Measurements from ENCODE around the gene ZNF207.
"Not testable (repeated sequence)": the region's sequence is repeated elsewhere in the genome, so short reads cannot be mapped to it uniquely, and the experiment has no call there.

The ZNF207 gene

DNA sequence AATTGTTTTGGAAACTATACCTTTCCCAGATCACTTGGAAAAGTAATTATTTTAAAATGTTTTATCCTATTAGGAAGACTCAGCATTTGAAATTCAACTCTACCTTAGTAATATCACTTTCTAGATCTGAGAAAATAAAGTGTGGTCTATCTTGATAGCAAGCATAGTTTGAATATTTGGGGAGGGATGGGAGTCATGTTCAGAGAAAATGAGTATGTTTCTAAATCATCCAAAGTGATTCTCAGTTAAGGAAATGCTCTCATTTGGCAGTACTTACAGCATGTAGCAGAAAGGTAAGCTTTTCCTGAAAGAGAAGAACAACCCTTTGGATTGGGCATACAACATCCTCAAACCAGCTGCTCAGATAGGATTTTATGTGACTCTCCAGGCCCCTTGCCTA lies 14.9 kb upstream of the ZNF207 start:
- DNase-seq (ENCODE audit: low read depth, low spot score): no peak

DNA sequence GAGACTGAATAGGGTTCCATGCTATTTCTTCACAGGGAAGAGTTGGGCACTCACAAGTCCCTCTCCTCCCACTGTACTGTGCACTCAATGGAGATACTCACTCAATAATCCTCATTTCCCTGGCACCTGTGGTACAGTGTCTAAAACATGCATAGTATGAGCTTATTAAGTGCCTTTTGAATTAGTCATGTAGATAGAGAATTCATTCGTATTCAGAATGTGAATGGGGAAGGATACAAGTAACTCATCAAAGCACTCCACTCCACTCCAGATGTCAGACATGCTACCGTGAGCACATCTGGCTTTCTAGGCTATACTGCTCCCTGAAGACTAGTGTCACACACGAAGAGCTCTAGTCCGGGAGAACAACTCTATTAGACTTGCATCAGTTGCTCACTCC lies 14.3 kb upstream of the ZNF207 start:
- no peak for DNase-seq (ENCODE audit: low read depth, low spot score)

GRCh38 chr17:32341141-32341856 lies 8.7 kb upstream of the ZNF207 start:
- DNase-seq (ENCODE audit: low read depth, low spot score): no peak

DNA sequence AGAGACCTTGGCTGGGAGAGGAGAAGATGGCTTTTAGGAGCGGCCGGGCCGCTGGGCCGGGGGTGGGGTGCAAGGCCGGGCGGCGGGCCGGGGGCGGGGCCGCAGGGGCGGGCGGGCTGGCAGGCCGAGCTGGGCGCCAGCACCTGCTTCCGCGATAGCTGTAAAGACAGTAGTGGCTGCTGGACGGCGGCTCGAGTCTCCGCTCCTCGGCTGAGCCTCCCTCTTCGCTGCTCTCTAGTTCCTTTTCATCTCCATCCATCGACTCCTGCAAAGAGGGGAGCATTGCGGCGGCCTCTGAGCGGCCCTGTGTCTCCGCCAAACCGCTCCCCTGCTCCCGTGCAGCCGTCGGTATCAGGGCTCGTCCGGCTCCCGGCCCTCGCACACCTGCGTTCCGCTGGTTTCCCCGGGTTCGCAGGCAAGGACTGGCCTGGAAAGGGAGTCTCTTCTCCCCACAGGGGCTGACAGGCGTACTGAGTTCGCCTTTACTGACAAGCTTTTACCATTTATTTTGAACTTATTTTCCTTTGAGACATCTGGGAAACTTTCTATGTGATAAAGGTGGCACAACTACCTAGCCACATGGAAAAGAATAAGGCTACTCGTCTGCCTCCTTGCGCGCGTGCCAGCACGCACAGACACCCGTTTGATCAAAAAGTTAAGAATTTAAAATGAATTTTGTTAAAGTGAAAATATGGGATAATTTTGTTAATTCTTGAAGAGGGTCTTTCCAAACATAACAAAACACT lies 7.9 kb upstream of the ZNF207 start, which contains the start of gene C17orf75:
TSS of gene C17orf75 (minus strand) at position 317 of the 746 bp plus-strand sequence. CDS start at position 283, 34 bp downstream.
- no peak for DNase-seq (ENCODE audit: low read depth, low spot score)

- no peak for DNase-seq (ENCODE audit: low read depth, low spot score)
Measured at GRCh38 chr17:32342603-32343325, 7.2 kb upstream of the ZNF207 start.

- DNase-seq (ENCODE audit: low read depth, low spot score): no peak
Measured at GRCh38 chr17:32345951-32346600, 3.9 kb upstream of the ZNF207 start.

- DNase-seq (ENCODE audit: low read depth, low spot score): no peak
Measured at GRCh38 chr17:32348483-32348800, 1.5 kb upstream of the ZNF207 start.

DNA sequence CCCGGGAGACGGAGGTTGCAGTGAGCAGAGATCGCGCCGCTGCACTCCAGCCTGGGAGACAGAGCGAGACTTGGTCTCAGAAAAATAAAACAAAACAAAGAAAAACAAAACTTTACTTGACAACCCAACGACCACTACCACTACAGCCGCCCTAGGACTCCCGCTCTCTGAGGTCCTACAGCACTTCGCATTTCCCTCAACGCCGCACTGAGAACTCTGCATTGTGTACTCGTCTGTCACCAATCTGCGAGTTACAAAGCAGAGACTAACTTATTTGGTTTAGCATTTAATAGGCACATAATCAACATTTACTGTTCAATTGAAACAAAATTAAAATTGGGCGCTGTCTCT lies 479 bp upstream of the ZNF207 start:
- no peak for DNase-seq (ENCODE audit: low read depth, low spot score)

GRCh38 chr17:32350666-32351418 lies 885 bp downstream of the ZNF207 start:
- DNase-seq (ENCODE audit: low read depth, low spot score): peak; percentile 28

- not testable (repeated sequence) for DNase-seq (ENCODE audit: low read depth, low spot score)
Measured at GRCh38 chr17:32352734-32353133, 2.8 kb downstream of the ZNF207 start.

DNA sequence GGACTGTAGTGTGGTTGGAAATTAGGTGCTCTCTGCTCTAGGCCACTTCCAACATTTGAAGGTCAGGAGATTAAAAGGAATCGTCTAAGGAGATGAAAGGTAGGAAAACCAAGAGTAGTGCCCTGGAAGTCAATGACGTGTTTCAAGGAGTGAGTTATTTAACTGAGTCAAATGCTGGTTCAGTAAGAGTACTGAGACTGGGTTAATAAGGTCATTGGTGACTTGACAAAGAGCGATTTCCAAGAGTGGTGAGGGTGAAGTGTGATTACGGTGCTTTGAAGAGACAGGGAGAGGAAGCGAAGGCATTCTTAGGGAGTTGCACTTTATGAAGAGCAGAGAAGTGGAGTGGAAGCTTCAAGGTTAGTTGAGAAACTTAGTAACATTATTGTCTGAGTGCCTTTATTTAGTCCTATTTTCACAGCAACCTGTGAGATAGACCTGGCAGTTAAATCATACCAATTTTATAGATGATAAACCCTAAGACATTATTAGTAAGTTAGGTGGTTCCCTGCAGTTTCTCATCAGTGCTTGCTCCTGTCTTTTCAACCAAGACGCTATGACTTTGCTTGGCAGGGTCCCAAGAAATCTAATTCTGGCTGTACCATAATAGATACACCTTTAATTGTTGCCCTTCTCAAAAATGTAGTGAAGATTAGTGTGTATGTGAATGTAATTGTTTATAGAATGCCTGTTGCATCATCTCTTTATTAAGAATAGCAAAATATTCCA lies 5.9 kb downstream of the ZNF207 start:
- no peak for DNase-seq (ENCODE audit: low read depth, low spot score)

GRCh38 chr17:32356378-32356743 lies 6.4 kb downstream of the ZNF207 start:
- DNase-seq (ENCODE audit: low read depth, low spot score): no peak

GRCh38 chr17:32356750-32357149 lies 6.8 kb downstream of the ZNF207 start:
- no peak for DNase-seq (ENCODE audit: low read depth, low spot score)

DNA sequence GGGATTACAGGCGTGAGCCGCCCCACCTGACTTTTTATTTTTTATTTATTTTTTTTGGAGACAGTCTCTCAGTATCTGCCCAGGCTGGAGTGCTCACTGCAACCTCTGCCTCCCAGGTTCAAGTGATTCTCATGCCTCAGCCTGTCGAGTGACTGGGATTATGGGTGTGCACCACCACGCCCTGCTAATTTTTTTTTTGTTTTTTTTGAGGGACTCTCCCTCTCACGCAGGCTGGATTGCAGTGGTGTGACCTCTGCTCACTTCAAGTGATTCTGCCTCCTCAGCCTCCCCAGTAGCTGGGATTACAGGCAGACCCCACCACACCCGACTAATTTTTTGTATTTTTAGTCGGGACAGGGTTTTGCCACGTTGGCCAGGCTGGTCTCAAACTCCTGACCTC lies 7.7 kb downstream of the ZNF207 start:
- DNase-seq (ENCODE audit: low read depth, low spot score): no peak

- no peak for DNase-seq (ENCODE audit: low read depth, low spot score)
Measured at GRCh38 chr17:32361270-32361669, 11.3 kb downstream of the ZNF207 start.

GRCh38 chr17:32370426-32370825 lies 20.5 kb downstream of the ZNF207 start:
- DNase-seq (ENCODE audit: low read depth, low spot score): no peak

DNA sequence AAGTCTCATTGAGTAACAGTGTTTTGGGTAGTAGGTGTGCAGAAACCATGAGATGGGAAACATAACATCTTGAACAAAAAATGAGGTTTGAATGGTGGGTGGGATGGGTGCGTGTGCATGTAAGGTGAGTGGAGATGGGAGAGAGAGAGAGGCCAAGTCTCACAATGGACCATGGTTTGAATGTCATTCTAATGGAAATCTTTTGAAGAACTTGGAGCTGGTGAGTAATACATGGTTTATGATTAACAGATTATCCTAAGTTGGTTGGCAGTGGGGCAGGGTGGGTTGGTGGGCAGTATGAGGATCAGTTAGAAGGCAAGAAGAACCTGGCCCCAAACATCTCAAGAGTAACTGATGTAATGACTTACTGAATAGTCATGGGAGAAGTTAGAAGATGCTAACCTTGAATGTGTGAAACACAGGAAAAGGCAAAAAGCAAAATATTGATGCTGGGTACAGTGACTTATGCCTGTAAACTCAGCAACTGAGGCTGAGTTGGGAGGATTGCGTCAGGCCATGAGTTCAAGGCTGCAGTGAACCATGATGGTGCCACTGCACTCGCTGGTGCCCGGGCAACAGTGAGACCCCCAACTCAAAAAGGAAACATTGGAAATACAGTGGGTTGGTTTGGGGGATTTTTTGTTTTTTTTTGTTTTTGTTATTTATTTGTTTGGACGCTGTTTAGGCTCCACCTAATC lies 32.7 kb downstream of the ZNF207 start:
- no peak for DNase-seq (ENCODE audit: low read depth, low spot score)

DNA sequence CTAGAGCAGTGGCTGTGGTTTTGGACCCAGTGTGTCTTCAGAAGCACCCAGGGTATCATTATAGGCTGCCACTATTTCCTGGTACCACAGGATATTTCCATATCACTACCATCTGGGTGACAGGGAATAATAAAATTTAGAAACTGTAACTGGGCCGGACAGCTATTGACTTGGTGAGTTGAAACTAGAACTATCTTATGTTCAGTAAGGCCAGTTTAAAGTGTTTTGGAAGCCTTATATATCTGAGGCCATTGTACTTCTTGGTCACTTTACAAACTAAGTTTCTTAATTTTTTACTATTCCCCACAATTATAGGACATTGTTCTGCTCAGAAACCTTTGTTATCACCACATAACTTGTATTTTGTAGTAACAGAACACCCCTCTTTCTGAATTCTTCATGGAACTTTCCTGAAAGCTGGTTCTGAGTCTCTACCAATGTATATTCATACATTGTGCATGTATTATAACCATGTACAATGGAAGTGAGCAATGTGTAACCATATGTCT lies 34.0 kb downstream of the ZNF207 start:
- no peak for DNase-seq (ENCODE audit: low read depth, low spot score)

DNA sequence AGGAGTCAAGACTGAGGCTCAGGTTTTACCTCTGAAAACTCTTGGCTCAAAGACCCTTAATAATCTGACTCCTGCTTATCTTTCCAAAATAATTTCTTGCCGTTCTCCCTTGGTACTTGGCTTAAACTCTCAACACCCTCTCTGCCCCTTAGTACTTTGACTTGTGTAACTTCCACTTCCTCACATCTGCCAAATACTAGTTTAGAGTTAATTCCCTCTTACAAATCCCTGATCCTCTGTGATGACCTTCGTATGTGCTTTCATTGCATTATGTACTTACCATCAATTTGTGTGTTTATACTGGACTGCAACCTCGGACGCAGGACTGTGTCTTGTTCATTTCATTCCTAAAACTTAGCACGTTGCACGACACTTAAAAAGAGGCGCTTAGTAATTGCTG lies 35.2 kb downstream of the ZNF207 start:
- DNase-seq (ENCODE audit: low read depth, low spot score): no peak

DNA sequence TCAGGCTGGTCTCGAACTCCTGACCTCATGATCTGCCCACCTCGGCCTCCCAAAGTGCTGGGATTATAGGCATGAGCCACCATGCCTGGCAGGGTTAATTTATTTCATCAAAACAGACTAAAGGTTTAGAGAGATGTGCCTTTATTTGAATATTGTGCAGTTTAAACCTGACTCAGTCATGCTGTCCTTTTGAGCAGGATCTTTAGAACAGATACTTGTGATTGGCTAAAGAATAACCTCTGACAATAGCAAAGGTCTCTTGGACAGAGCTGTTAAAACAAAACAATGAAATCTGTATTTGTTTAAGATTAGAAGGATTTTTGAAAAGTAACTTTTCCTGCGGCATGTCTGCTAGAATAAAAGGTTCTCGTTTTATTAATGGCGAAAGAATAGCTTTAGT lies 36.0 kb downstream of the ZNF207 start:
- DNase-seq (ENCODE audit: low read depth, low spot score): no peak
